Astrocyte (in vitro differentiated cells and primary cell): Measurements from ENCODE around the gene BUB1.

Experiments used
- EZH2 ChIP-seq: IDR thresholded peaks from 2 replicates; pipeline ENCODE4 v1.6.1; 2012; ENCODE audit warnings: mild to moderate bottlenecking, low read length, inconsistent platforms; ENCODE audit not compliant: insufficient read depth
- TF ChIP-seq, protein P1 (sequence below): IDR thresholded peaks from 2 replicates; pipeline ENCODE4 v1.5.1; 2011; ENCODE audit warnings: low read depth, mild to moderate bottlenecking, inconsistent platforms, low read length, moderate library complexity; ENCODE audit not compliant: insufficient read depth

DNA sequence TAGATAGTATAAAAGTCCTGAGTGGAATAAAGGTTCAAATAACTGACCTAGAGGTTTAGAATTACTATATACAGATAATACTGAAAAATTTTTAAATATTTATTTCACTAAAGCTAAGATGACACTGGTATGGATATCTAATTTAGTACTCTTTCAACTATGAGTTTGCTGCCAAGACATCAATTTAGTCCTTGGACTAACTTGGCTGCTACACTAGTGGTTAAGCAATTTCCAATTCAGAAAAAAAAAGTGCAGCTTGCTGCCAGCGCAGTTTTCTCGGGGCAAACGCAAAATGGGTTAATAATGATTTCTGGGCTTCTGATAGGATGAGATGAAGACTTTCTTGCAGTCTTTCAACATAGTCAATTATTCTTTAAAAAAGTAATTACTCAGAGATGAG lies 10.8 kb downstream of the BUB1 start:
- TF ChIP-seq, protein P1, sequence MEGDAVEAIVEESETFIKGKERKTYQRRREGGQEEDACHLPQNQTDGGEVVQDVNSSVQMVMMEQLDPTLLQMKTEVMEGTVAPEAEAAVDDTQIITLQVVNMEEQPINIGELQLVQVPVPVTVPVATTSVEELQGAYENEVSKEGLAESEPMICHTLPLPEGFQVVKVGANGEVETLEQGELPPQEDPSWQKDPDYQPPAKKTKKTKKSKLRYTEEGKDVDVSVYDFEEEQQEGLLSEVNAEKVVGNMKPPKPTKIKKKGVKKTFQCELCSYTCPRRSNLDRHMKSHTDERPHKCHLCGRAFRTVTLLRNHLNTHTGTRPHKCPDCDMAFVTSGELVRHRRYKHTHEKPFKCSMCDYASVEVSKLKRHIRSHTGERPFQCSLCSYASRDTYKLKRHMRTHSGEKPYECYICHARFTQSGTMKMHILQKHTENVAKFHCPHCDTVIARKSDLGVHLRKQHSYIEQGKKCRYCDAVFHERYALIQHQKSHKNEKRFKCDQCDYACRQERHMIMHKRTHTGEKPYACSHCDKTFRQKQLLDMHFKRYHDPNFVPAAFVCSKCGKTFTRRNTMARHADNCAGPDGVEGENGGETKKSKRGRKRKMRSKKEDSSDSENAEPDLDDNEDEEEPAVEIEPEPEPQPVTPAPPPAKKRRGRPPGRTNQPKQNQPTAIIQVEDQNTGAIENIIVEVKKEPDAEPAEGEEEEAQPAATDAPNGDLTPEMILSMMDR: no peak
- TF ChIP-seq EZH2: no peak
